A673 (cell line): Measurements from ENCODE around the gene MARCHF7.

Source experiments
- CTCF ChIP-seq: fragments of 300-800, 200-600 bp; sonication (generic); conservative IDR thresholded peaks from 2 replicates; pipeline ENCODE4 v1.5.1; 2017; ENCODE audit warnings: low read depth, mild to moderate bottlenecking, antibody characterized with exemption, low read length, moderate library complexity, mixed read lengths
- EZH2 ChIP-seq: fragments of 200-600 bp; sonication (generic); IDR thresholded peaks from 2 replicates; pipeline ENCODE4 v1.6.1; 2017; ENCODE audit warnings: borderline replicate concordance, low read depth, mild to moderate bottlenecking, mixed read lengths, antibody characterized with exemption, low read length; ENCODE audit not compliant: poor library complexity, severe bottlenecking

GRCh38 chr2:159750873-159751272 is 38.6 kb downstream of the MARCHF7 start:
- TF ChIP-seq CTCF (no peak), EZH2 (no peak)
